GM21717 (cell line): ENCODE data around the gene GDPGP1.
A peak's percentile ranks its signal among the peaks of the same experiment; 100 is the strongest.
"Not testable (repeated sequence)": the region's sequence is repeated elsewhere in the genome, so short reads cannot be mapped to it uniquely, and the experiment has no call there.

Experiments
- ATAC-seq: cut with Tn5 transposase; IDR thresholded peaks from one replicate; pipeline ENCODE4 v1.9.1; 2021; ENCODE audit warnings: mild to moderate bottlenecking, moderate library complexity; ENCODE audit not compliant: unreplicated experiment

GDPGP1 gene, protein sequence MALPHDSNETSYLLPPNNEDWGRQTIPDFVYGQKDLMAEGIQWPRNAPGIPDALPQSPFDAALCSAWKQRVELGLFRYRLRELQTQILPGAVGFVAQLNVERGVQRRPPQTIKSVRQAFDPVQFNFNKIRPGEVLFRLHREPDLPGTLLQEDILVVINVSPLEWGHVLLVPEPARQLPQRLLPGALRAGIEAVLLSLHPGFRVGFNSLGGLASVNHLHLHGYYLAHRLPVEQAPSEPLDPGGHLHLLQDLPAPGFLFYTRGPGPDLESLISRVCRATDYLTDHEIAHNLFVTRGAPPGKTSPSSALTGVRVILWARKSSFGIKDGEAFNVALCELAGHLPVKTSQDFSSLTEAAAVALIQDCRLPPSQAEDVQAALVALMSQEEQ

GRCh38 chr15:90234096-90234988 lies at the start of gene GDPGP1:
TSS of gene GDPGP1 (plus strand) at chr15:90234209. CDS start at chr15:90240909, 6,700 bp downstream.
- peak; percentile 62 for ATAC-seq

DNA sequence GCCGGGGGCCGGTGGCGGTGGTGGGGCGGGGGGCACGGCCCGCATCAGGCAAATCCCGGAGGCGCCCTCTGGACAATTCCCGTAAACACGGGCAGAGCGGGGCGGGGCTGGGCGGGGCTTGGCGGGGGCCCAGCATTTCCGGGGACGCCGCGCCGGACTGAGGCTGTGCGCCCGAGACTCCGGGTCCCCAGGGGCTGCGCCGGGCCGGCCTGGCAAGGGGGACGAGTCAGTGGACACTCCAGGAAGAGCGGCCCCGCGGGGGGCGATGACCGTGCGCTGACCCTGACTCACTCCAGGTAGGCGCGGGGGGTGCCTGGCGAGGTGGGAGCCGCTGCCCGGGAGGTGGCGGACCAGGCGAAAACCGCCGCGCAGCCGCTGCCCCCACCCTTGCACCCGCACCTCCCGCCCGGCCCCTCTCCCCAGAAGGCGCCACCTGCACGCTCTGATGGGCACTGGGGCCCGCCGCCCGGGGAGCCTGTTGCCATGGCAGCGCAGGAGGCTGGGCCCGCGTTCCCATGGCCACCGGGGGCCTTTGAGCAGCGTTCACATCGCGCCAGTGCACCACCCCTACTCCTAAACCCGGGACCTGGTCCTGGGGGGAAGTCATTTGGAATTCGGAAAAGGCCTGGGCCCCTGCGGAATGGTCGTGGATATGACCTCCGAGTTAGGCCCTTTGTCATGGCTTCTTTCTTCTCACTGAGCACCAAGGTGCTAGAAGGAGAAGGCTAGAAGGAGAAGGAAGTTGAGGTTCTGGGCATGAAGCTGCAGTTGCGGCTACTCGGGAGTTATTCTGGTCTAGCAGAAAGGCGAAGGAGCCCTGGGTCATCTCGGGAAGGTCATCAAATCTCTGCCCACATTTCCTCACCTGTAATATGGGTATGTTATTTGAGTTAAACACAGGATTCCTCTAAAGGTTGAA lies 49.0 kb upstream of the GDPGP1 start:
- peak; percentile 67 for ATAC-seq

DNA sequence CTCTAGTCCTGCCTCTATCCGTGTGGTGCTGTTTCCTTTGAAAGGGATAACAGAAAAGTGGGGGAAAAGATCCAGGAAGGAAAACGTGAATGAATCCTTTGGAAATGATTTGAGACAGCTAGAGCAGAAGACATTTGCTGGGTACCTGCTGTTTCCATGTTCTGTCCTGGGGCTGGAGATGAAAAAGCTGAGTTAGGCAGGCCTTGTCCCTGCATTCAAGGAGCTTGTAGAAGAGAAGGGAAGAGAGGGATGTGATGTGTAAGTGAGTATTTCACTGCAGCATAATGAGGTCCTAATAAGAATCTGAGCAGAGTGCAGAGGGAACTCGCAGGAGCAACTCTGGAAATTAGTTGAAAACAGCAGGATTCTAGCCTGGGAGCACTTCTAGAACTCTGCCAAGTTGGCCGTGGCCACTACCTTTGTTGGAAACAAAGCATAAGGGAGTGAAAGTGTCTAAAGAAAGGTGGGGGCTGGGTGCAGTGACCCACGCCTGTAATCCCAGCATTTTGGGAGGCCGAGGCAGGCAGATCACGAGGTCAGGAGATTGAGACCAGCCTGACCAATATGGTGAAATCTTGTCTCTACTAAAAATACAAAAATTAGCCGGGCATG lies 46.6 kb upstream of the GDPGP1 start:
- ATAC-seq, result no peak

DNA sequence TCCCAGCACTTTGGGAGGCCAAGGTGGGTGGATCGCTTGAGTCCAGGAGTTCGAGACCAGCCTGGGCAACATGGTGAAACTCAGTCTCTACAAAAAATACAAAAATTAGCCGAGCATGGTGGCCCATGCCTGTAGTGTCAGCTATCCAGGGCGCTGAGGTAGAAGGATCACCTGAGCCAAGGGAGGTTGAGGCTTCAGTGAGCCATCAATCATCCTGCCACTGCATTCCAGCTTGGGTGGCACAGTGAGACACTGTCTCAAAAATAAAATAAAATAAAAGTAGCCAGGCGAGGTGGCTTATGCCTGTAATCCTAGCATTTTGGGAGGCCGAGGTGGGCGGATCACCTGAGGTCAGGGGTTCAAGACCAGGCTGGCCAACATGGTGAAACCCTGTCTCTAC lies 45.9 kb upstream of the GDPGP1 start:
- not testable (repeated sequence) for ATAC-seq

DNA sequence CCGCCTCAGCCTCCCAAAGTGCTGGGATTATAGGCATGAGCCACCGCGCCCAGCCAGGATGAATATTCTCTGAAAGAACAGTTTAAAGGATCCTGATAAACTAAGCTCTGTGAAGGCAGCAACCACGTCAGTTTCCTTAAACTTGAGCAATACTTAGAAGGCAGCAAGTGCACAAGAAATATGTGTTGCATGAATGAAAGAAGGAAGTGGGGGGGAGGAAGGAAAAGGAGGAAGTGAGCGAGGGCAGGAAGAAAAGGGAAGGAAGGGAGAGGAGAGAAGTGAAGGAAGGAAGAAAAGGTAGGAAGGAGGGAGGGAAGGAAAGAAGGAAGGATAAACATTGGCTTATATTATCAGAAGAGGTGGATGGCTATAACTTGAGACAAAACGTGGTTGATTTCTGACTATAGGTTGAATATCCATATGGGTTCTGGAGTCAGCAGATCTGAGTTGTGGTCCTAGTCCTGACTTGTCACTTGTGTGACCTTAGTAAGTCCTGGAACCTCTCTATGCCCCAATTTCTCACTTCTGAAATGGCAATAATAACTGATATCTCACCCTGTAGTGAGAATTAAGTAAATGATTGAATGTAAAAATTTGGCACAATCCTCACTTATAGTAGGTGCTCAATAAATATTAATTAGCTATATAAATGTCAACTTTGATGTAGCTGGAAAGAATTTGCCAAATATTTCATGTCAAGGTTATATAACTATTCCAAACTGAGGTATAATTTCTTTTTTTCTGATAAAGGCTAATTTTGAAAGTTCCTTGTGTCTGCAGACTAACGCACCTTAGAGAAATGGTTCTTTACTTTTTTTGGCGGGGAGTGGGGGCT lies 44.9 kb upstream of the GDPGP1 start:
- no peak for ATAC-seq

DNA sequence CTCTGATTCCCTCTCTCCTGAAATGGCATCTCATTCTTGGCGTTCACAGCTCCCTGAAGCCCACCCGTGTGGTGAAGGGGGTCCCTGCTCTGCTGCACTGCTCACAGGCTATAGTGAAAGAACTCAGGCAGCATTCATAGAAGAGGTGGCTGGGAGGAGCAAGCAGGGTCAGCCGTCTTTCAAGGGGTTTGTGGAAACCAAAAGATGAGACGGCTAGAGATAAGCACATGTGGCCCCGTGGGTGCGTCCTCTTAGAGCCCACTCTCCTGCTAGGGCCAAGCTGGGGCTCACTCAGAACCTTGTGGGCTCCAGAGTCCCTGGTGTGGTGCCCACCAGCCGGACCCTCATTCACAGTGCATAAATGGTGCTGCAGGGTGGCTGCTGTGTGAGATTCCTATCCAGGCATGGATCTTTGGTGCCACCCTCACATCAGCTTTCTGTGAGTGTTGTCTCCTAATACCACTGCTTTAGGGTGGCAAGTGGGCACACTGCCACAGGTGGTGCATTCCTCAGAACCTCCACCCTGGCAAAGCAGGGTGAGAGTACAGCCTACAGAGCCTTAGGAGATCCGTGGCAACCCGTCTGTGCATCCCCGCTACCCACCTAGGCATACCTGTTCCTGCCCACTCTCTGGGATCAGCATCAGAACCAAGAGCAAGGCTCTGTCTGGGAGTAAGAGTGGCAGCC lies 44.1 kb upstream of the GDPGP1 start:
- ATAC-seq, result no peak

DNA sequence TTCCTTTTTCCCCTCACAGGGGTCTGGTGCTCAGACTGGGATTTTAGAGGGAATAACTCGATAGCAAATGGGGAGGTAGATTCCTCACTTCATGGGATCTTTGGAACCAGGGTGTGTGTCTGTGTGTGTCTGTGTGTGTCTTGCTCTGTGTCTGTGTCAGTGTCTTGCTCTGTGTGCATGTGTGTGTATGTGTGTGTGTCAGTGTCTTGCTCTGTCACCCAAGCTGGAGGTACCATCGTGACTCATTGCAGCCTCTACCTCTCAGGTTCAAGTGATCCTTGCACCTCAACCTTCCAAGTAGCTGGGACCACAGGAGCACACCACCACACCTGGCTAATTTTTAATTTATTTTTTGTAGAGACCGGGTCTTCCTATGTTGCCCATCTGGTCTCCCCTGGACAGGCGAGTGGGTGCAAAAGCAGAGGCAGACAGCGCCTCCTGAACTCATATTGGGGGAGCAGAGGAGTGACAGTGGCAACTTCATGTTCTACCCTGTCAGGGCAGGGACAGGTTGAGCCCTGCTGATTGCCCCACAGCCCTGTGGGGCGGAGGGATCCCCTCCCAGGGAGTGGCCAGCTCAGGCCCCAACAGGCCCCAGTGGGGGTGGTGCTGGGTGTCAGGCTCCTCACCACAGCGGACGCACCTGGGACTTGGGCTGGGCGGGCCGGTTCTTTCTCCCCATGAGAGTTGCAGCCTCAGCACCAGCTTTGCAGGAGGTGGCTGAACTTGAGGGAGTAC lies 43.2 kb upstream of the GDPGP1 start:
- peak; percentile 47 for ATAC-seq

DNA sequence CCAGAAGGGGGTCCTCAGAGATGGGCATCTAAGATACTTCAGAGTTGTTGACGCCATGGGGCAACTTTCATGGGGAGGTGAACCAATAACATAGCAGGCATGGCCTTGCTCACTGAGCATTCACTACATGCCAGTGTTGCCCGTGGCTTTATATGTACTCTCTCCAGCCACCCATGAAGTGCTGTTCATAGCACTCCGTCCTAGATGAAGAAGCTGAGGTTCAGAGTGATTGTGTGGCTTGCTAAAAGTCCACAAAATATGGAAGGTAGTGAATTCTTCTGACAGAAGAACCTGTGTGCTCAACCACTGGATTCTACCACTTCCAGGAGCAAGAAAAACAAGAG lies 42.7 kb upstream of the GDPGP1 start:
- ATAC-seq, result peak; percentile 11

GRCh38 chr15:90191794-90192509 lies 42.1 kb upstream of the GDPGP1 start:
- peak; percentile 69 for ATAC-seq

DNA sequence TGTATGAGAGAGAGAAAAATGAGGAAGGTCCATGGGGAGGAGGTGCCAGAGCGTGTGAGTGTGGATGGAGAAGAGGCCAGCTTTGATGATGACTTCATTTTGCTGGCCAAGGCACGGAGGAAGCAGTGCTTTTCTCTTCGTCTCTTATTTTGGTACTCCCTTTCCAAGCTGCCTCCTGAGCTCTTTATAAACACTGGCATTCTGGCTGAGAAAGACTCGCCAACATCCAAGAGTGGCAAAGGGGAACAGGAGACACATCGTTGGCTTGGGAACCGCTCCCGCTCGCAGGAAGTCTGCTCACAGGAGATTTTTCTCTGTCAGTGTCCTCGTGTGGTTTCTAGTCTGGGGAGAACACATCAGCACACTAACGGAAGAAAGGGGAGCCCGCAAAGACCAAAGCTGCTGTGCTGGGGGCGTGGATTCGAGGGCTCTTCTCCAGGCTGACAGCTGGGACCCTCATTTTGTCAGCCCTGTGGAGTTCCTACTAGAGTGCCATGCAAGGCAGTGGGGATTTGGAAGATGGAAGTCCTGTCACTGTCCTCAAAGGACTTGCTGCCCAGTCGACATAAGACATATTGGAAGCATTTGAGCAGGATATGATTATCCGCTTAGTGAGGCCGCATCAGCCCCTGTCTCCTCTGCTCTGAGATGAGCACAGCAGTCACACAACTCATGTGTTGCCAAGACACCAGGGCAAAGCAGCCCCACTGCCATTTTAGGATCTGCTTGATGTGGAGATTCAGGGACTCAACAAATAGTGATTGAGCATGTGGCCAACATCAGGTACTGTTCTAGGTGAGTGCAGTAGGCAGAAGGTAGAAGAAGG lies 40.8 kb upstream of the GDPGP1 start:
- ATAC-seq, result no peak

- no peak for ATAC-seq
Observed at GRCh38 chr15:90194655-90195054, 39.4 kb upstream of the GDPGP1 start.

DNA sequence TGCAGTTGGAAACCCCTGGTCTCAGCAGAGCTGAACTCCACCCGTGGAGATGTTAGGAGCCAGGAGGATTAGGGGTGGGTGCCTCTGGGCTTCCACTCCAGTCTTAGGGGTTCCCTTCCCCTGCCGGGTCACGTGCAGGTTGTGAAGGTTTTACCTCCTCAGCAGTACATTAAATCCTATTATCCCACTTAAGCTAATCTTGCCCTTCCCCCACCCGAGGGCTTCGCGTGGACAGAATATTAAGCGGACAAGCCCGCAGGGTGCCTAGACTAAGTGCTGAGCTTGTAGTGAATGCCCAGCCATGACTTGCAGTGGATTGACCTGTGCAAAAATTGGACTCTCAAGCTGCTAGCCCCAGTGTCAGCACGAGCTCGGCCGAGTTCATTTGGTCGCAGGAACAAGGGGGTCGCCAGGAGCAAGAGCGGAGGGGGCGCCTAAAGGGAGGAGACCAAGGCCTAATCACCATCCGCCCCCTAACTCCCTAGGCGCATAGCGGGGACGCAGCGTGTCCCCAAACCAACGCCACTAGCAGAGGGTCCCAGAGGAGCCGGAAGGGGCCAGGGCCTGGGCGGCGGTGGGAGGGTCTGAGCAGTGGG lies 33.4 kb upstream of the GDPGP1 start:
- no peak for ATAC-seq

DNA sequence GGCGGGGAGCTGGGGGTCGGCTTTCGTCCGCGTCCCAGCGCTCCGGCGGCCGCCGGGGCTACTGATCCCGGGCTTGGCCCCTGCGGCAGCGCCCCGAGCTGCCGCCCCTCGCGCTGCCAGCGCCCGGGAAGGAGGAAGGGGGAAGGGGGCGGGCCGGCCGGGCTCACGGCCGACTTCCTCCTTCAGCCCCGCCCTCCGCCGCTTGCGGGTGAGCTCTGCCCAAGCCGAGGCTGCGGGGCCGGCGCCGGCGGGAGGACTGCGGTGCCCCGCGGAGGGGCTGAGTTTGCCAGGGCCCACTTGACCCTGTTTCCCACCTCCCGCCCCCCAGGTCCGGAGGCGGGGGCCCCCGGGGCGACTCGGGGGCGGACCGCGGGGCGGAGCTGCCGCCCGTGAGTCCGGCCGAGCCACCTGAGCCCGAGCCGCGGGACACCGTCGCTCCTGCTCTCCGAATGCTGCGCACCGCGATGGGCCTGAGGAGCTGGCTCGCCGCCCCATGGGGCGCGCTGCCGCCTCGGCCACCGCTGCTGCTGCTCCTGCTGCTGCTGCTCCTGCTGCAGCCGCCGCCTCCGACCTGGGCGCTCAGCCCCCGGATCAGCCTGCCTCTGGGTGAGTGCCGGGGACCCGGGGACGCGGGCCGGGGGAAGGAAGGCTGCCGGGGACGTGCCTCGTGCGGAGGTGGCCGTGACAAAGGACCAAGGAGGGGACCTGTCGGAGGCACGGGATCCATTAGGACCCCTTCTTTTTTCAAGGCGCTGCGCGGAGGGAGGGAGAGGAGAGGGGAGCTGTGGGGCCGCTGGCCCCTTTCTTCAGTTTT lies 32.7 kb upstream of the GDPGP1 start, which contains the start of gene SEMA4B:
Gene SEMA4B, plus strand, starts transcription at position 201 of the 814 bp plus-strand sequence. Its CDS starts 249 bp downstream, at position 450.
- peak; percentile 86 for ATAC-seq

DNA sequence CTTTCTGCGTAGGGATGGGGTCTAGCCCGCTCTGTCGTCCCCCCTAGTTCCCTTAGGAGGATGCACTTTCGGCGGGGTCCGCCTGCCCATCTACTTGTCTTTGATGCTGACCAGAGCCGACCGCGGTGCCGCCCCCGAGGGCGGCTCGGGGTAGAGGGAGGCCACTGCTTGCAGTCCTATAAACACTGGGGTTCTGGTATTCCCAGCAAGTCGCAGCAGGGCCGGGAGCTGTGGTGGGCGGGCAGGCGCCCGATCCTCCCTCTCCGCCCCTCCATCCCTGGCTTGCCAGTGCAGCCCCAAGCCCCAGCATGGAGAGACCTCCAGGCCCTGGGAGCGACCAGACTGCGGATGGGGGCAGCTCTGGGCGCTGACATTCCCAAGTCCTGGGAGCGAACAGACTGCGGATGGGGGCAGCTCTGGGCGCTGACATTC lies 32.0 kb upstream of the GDPGP1 start:
- no peak for ATAC-seq

- ATAC-seq, result no peak
Observed at GRCh38 chr15:90202929-90203328, 31.1 kb upstream of the GDPGP1 start.
